Measurements from ENCODE around the gene EHMT1.

Gene EHMT1

DNA sequence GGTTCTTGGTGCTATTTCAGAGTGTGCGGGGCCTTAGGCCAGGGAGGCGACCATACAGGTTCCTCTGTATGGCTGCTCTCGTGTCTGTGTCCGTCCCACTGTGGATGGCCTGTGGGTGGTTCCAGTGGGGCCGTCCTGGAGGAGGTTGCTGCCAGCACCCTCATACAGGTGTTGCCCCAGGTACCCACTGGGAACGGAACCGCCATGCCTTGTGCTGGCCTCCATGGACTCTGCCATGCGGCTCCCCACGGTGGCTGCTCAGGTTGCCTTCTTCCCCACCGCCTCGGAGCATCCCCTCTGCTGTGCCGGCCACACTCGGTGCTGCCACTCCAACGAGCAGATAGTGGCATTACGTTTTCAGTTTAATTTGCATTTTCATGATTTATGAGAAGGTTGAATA lies 129.5 kb downstream of the EHMT1 start:
- DNase-seq = no peak

DNA sequence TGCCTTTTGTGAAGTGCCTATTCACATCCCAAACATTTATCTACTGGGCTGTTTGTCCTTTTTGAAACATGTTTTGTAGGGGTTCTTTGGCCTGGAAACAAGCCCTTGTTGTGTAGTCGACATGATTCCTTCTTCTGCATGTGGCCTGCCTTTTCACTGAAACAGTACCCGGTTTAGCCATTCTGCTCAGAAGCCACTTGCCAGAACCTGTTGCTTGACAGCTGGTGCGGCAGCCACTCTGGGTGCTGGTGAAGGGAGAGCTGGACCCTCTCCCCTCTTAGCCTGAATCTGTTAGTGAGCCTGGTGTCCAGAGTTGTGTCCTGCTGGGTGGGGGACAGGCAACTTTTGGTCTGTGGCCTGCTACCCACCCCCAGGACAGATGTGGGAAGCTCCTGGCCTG lies 129.9 kb downstream of the EHMT1 start:
- no peak for DNase-seq

DNA sequence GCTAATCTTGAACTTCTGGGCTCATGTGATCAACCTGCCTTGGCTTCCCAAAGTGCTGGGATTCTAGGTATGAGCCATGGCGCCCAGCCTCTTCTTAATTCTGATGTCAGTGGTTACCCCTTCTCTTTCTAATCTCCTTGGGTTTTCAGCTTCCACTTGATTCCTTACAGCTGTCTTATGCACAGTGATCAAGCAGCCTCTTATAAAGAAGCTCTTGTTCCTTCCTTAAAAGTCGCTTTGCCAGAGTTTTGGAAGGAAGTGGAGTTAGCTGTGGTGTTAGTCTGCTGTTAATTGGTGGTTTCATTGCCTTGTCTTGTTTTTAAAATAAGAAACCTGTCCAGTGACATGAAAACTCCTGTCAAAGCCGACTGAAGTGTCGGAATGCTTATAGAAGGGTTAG lies 130.7 kb downstream of the EHMT1 start:
- DNase-seq = no peak

DNA sequence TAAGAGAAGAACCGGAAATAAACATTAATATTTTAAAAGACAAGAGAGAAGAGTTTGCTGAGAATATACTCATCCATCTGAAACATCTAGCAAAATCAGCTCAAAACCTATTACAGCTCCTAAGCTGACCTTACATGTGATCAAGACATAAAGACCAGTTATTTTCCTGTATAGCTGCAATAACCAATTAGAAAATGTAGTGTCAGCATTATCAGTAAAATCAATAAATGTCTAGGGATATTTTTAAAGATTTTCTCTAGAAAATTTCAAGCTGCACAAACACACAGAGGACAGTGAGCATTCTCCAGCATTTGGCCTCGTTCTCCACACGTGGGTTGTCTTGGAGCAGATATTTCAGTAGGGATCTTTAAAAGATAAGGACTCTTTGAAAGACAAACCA lies 131.2 kb downstream of the EHMT1 start:
- no peak for DNase-seq

DNA sequence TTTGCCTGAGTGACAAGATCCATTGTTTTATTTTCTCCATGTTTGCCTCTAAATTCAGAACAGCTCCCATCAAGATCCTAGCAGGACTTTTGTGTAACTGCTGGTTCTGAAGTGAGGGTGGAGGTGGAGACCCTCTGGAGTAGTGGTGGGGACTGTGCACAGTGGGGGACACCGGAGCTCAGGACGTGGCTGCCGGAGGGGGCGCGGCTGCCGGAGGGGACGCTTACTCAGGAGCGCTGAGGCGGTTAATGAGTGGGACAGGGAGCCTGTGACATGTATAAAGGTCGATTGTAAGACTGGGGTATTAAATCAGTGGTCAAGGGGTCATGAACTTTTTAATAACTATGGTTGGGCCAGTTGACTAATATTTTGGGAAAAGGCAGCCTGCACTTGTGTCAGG lies 131.8 kb downstream of the EHMT1 start:
- DNase-seq = no peak

DNA sequence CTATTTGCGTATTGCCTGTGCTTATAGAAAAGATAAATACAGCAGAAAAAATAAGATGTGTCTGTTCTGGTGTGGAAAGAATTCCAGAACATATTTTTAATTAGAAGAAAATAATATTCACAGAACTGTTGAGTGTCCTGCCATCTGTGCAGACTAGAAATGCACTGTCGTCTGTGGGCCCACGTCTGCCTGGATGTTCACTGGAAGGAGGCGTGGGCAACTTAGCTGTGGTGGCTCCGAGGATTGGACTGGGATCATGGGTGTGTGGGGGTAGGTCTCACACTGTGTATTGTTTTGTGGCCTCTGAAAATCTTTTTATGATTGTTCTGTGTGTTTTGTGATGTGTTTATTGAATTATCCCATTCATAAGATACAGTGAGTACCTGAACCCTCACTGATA lies 132.8 kb downstream of the EHMT1 start:
- DNase-seq = no peak

DNA sequence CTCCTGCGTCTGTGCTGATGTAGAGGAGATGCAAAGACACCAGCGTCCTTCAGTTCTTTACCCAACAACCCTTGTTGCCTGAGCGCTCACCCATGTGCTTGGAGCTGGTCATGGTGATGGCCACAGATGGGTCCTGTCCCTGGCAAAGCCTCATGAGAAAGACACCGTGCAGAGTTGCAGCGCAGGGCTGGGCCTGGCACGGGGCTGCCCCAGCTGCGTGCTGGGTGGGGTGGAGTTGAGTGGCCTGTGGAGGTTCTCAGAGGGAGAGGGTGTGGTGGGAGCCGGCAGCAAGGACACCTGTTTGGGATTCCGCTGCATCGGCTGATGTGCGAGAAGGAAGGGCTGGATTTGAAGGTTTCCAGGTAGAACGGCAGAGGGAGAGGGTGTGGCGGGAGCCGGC lies 133.6 kb downstream of the EHMT1 start:
- DNase-seq = no peak

DNA sequence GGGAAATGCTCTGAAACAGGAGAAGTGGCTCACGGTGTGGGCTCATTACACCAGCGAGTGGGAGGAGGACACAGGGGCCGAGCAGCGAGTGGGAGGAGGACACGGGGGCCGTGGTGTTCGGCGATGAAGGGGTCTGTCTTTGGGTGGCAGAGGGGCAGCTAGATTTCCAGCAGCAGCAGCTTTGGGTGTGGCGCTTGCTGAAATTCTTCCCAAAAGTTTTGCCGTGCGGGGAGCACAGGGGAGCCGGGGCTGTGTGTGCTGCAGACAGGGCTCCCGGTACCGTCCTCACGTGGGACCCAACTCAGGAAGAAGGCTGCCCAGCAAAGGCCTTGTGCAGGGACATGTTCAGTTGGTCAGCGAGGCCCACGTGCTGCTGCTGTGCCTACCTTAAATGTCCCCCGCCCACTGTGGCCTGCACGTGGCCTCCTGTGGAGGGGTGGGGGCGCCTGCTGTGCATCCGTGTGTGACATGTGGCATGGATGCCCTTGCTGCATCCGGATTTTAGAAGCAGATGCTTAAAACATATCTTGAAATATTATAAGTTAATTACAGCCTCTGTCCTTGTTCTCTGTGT lies 134.5 kb downstream of the EHMT1 start:
- DNase-seq = no peak

DNA sequence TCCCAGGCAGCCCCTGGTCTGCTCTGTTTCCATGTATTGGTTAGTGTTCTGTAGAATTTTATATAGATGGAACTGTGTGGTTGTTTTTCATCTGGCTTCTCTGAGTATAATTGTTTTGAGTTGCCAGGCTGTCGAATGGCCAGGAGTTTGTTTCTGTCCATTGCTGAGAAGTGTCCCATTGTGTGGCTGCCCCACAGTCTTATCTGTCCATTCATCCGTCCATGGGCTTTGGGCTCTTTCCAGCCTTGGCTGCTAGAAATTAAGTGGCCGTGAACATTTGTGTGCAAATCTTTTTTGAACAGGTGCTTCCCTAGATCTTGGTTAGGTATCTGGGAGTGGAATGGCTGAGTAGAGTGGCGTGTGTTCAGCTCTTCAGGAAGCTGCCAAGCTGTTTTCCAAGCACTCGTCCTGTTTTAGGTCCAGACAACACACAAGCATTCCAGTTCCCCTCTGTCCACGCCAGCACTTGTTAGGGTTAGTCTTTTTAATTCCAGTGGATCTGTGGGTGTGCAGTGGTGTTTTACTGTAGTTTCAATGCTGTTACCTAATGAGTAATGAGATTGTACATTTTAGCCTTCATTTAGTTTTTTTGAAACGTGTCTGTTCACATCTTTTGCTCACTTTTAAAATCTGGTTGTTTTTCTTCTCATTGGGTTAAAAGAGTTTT lies 136.6 kb downstream of the EHMT1 start:
- DNase-seq = no peak

DNA sequence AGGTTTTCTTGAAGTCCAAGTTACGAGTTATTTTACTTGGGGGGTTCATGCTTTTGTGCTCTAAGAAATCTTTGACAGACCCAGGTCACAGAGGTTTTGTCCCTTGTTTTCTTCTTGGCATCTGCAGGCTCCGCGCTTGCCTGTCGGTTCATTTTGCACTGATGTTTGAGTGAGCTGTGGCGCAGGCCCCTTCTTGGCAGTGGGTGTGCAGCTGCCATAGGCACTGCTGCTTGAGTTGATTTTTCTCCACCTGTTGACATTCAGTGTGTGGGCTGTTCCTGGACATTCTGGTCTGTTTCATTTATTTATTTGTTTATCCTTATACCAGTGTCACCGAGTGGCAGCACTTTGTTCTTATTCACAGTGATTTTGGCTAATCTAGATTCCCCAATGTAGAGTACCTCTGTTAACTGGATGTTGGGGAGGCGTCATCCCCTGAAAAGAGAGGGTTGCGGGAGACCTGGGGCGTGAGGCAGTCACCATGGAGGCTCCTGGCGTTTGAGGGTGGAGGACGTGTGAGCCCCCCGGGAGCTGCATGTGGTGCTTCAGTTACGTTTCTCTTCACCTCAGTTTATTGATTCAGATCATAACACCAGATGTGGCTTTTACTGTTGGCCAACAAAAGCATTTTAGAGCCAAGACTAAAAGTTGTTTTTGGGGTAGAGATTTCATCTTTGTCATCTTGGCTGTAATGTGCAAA lies 137.4 kb downstream of the EHMT1 start:
- no peak for DNase-seq

DNA sequence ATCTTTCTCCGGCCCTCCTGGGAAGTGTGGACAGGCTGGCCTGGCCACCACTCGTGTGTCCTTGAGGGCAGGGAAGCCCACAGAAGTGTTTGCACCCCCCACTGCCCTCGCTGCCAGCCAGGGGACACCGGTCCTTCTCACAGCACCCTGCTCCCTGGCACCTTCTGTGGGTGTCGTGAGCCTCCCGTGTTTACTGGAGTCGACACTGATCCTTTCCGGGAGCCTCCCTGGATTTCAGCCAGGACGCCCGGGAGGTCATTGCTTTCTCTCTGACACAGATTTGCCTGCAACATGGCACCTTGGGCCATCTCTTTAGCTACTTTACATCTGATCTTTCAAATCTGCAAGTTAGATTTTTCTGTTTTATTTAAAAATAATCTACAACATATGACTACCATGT lies 138.3 kb downstream of the EHMT1 start:
- DNase-seq = no peak

DNA sequence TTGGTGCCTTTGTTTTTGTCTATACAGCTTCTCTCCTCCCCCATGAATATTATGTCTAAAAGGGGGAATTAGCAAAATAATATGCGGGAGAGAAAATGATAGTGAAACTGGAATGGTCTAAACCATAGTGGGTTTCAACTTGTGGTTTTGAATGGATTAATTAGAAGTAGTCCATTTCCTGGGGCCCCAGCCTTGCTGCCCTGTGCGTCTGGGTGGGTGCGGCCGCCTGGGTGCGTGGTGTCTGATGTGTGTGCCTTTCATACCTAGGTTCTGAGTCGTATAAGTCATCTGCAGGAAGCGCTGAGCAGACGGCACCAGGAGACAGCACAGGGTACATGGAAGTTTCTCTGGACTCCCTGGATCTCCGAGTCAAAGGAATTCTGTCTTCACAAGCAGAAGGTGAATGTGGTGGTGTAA lies 138.8 kb downstream of the EHMT1 start:
- DNase-seq = peak; percentile 35

DNA sequence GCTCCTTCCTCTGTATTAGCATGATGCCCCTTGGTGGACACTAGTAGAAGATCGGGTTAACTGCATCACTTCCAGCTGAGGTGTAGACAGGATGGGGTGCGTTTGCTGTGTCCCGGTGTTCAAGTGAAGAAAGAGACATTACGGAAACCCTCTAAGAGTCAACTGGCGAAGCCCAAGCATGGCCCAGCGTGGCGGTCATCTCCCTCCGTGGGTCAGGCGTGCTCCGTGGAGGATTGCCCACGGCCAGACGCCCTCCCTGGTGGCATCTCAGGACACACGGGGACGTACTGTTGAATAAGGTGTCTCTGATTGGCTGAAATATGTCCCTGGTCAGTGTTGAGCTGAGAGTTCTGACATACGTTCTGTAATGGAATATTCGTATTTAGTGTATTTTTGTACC lies 139.3 kb downstream of the EHMT1 start:
- no peak for DNase-seq

DNA sequence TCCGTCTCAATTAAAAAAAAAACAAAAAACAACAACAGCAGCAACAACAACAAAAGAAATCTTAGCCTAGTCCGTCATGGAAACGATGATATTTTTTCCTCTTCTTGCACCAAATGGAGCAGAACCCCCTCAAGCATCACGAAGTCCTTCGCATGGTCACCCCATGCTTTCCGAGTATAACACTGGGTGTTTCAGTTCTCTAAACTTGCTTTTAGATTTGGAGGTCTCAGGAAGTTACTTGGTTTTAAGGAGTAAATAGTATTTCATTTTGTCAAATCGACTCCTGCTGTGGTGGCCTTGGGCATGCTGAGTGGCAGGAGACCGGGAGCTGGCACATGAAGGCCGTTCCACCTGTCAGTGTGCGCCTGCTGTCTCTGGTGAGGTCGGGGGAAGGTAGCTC lies 140.3 kb downstream of the EHMT1 start:
- no peak for DNase-seq

DNA sequence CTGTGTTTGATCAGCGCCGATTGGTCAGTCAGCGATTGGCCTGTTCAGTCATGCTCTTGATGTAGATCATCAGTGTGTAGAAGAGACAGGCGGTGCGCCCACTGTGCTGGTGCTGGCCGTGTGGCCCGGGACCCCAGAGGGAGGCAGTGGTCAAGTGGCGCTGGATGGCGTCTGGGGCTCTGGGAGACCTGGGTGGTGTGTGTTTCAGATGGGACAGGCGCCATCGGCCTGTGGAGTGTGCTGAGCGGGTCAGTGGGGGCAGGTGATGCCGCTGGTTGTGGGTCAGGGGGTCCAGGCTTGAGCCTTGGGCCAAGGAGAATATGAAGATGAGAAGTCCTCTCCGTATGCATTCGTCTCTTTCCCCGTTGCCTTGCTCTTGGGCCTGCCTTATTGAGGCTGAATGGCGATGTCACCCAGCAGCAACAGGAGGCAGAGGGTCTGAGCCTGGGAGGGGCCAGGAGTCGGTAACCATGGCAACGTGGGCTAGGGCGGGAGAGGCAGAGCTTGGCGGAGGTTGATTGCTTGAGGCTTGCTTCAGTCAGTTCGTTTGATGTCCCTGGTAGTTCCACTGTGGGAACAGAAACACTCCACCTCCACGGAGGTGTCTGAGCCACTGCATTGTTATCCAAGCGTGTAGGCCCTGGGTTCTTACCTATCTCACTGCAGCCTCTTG lies 141.0 kb downstream of the EHMT1 start:
- DNase-seq = no peak

DNA sequence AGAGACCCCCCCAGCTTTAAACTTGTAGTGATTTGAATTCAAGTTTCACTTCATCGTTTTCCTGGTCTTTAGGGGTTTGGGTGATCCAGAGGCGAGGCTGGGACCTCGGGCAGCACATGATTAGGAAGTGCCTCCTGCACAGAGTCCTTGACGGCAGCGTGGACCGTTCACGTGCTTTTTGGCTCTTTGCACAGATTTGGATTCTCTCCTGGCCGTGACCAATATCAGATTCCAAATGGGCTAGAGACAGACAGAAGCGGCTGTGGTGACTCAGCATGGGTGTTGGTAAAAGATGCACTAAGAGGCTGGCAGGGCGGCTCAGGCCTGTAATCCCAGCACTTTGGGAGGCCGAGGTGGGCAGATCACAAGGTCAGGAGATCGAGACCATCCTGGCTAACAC lies 141.6 kb downstream of the EHMT1 start:
- no peak for DNase-seq

DNA sequence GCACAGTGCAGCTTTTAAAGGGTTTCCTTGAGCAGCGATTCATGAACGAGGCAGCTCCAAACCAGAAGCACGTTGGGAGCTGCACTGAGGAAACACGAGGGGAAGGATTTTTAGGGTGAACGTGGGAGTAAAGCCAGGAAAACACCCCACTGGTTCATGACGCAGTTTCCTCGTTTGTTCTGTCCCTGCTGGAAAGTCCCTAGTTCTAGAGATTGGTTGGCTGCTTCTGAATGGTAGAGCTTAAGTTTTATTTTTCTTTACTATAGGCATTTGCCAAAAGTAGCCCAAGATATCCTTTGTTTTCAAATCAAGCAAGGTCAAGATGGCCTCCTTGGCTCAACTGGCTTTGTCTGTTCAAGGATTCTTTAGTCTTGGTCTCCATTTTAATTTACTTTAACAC lies 142.2 kb downstream of the EHMT1 start:
- DNase-seq = no peak

DNA sequence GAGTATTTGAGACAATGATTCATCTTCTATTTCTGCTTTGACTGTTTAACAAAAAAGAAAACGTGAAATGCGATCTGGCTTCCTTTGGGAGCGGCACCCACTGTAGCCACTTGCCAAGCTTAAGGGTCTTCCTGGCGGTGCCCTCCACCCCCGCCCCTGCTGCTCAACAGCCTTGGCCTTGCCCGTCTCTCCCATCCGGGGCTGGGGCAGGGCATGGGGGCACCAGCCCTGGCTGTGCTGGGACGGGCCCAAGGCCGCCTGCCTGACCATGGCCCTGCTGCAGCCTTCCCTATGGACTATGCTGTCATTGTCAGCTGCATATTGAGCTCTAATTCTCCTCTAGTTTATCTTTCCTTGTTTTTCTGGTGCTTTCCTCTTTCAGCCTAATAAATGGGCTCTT lies 143.0 kb downstream of the EHMT1 start:
- DNase-seq = no peak

DNA sequence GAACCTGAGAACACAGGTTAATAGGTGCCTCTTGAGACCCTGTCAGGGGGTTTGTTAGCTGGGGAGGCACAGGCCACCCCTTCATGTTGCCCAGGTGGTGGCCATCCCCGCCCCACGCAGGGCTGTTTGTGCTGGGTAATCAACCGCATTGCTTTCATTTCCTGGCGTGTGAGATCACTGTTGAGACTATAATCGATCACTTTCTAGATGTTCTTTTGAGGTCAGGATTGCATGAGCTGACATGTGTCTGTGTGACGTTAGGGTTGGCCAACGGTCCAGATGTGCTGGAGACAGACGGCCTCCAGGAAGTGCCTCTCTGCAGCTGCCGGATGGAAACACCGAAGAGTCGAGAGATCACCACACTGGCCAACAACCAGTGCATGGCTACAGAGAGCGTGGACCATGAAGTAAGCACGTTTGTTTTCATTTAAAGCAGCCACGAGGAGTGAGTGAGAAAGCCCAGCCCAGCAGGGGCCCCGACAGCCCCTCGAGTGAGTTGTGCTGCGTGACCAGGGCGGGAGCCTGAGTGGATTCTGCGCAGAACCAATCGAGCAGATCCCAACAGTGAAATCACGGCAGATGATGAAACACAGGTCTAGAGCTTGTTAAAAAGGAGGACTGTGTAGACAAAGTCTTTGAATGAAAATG lies 143.7 kb downstream of the EHMT1 start:
- DNase-seq = no peak

DNA sequence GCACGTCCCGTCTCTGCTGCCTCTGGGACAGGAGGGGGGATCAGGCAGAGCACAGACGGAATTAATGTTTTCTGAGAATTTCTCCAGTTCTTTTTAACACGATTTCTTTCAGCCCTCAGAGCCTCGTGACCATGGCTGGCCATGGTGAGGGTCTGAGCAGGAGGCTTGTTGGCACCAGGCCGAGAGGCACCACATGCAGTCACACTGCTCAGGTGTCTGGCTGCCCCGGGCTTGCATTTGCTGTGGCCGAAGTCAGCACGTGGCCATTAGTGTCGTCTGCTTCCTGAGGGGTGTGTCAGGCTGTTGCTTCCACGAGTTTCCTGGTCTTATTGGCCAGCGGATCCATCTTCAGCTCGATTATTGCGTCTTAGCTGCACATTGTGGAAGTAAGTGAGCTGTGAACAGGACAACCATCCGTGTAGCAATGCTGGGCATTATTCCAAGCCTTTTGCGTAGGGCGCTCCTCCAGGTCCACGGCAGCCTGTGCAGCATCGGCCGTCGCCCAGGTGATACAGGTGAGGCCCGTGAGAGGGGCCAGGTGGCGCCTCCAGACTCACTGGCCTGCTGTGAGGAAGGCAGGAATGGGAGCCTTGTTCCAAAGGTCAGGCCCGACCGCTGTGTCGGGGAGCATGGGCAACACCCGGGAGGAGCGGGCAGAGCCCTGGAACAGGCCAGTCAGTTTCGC lies 144.6 kb downstream of the EHMT1 start:
- no peak for DNase-seq

DNA sequence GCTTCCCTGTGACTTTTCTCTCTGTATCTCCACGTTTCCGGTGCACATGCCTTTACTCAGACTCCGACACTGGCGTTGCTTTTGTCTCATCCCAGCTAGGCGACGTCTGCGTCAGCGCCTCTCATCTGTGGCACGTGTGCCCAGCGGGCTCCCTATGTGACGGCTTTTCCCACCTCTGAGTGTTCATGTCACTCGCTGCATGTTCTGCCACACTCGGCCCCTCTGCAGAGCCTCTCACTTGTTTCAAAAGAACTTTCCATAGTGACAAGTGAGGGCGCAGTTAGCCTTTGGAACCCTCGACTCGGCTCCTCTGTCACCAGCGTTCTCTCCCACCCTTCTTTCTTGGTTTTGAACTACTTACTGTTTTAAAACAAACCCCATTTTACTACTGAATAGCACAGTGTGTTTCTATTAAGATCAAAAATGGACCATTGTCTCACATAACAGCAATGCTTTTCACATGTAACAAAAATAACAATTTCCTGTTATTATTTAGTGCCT lies 145.4 kb downstream of the EHMT1 start:
- DNase-seq = no peak

DNA sequence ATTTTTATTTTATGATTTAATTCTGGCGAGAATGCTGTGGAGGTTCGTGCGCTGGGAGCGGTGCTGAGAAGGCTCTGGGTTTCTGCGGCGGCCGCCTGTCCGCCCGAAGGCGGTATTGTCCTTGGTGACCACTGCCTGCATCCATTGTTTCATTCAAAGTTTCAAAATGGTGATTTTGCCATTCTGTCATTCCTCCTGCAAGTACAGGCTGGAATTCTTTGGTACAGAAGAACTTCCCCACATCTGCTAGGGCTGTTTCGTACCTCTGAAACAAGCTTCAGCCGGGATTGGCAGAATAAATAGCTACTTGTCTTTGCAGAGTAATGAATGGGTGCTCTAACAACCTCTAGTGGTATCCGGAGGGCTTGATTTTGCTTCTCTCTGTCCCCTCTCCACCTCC lies 146.2 kb downstream of the EHMT1 start:
- no peak for DNase-seq

DNA sequence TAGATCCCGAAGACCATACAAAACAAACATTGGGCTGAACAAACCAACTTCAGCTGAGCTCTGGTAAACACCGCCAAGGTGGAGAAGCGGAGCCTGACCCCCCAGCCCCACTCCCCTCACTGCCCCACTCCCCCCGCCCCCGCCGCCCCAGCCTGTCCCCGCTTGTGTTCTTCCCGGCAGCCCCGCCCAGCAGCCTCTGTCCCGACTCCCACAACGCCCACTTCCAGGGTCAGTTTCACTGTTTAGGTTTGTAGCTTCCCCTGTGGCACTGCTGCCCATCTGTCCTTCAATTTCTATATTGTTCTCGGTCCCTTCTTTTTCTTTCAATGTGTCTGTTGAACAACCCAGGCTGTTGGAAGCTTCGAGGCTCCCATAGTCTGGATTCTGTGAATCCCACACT lies 146.7 kb downstream of the EHMT1 start:
- no peak for DNase-seq
